ENCODE results near the gene CEACAM19. TPM values are rescaled to one million over a fixed set of nuclear protein-coding genes. Genes with fewer than 3 reads are reported as not detected.

The CEACAM19 gene
- total RNA-seq, 1 experiment from 2014 or later = 1.2 TPM

- H3K4me1 ChIP-seq (ENCODE audit: control insufficient read depth, insufficient read depth, low read length) = no peaks in the 10 kb centered on the region
- intact Hi-C loops (cut with micrococcal nuclease; ENCODE audit: unreplicated experiment) = no loop called here
- no TSS peak for BruUV-seq (replicated peaks)
- no peak for TF ChIP-seq CTCF (IDR thresholded peaks at IDR 0.05)
- TF ChIP-seq TCF7L2 (IDR thresholded peaks at IDR 0.05; ENCODE audit: low read depth, low read length) = no peak
- no peak for TF ChIP-seq SIN3A (IDR thresholded peaks at IDR 0.05; ENCODE audit: borderline replicate concordance, insufficient read depth, low read depth, low read length)
- TF ChIP-seq REST (IDR thresholded peaks at IDR 0.05; ENCODE audit: insufficient read depth in 1 of 2, low read depth in 2 of 2, low read length in 1 of 2) = no peak
- TF ChIP-seq POLR2AphosphoS5 (IDR thresholded peaks at IDR 0.05; ENCODE audit: low read depth, low read length) = no peak
- POLR2A ChIA-PET = interaction anchor here (0.6 kb wide), 1 partner anchor 33 kb away, joined by 3 read pairs; no protein-coding TSS in a partner anchor
- no peak overlapping the region for H3K4me3 ChIP-seq (ENCODE audit: low read depth in 2 of 2, low read length in 2 of 2)
- in situ Hi-C loops (cut with HindIII; ENCODE audit: low pct_unique_long_range_greater_than_20kb, low sequenced_read_pairs) = no loop called here
- no peak overlapping the region for H3K27ac ChIP-seq (ENCODE audit: low read length)
- CTCF ChIA-PET = interaction anchor here (0.6 kb wide), 1 partner anchor 12 kb away, joined by 6 read pairs; no protein-coding TSS in a partner anchor
- DNase-seq (ENCODE audit: low read depth, low spot score) (no peak), ATAC-seq (no peak)
- no peaks in the 10 kb centered on the region for H3K27me3 ChIP-seq (ENCODE audit: control insufficient read depth, insufficient read depth, low read length)
- no peaks in the 10 kb centered on the region for H3K36me3 ChIP-seq (ENCODE audit: control insufficient read depth, insufficient read depth, low read length)
- H3K9me3 ChIP-seq (ENCODE audit: control insufficient read depth, insufficient read depth, low read depth, low read length) = no peaks in the 10 kb centered on the region
These were observed 34.3 kb downstream of the CEACAM19 start for GRCh38 chr19:44705502-44706010.

- no TSS peak for BruUV-seq (replicated peaks)
- Histone ChIP-seq H3K27ac (ENCODE audit: low read length) (no peak overlapping the region), H3K36me3 (ENCODE audit: control insufficient read depth, insufficient read depth, low read length) (no peaks in the 10 kb centered on the region), H3K4me3 (ENCODE audit: low read depth in 2 of 2, low read length in 2 of 2) (no peak overlapping the region), H3K27me3 (ENCODE audit: control insufficient read depth, insufficient read depth, low read length) (no peaks in the 10 kb centered on the region), H3K4me1 (ENCODE audit: control insufficient read depth, insufficient read depth, low read length) (no peaks in the 10 kb centered on the region), H3K9me3 (ENCODE audit: control insufficient read depth, insufficient read depth, low read depth, low read length) (no peaks in the 10 kb centered on the region)
- CTCF ChIA-PET = interaction anchor here (0.5 to 0.6 kb wide), 2 partner anchors 19 to 139 kb away, joined by 3 to 4 read pairs; partner anchors contain the start of gene NECTIN2
- in situ Hi-C loops (cut with HindIII; ENCODE audit: low pct_unique_long_range_greater_than_20kb, low sequenced_read_pairs) = no loop called here
- ATAC-seq (no peak), DNase-seq (ENCODE audit: low read depth, low spot score) (no peak)
- TF ChIP-seq SIN3A (IDR thresholded peaks at IDR 0.05; ENCODE audit: borderline replicate concordance, insufficient read depth, low read depth, low read length) (no peak), REST (IDR thresholded peaks at IDR 0.05; ENCODE audit: insufficient read depth in 1 of 2, low read depth in 2 of 2, low read length in 1 of 2) (no peak), POLR2AphosphoS5 (IDR thresholded peaks at IDR 0.05; ENCODE audit: low read depth, low read length) (no peak), CTCF (IDR thresholded peaks at IDR 0.05) (no peak), TCF7L2 (IDR thresholded peaks at IDR 0.05; ENCODE audit: low read depth, low read length) (no peak)
- POLR2A ChIA-PET = interaction anchor here (0.6 to 0.7 kb wide), 2 partner anchors 13 to 14 kb away, joined by 3 read pairs; no protein-coding TSS in a partner anchor
- intact Hi-C loops (cut with micrococcal nuclease; ENCODE audit: unreplicated experiment) = no loop called here
These were observed 35.4 kb downstream of the CEACAM19 start for GRCh38 chr19:44706506-44707236.
